Suprapubic skin (tissue), 4 donors: ENCODE results near the gene SLC2A4RG.

ENCODE experiments used
- EP300 ChIP-seq: sonication (generic); formaldehyde crosslinking; IDR thresholded peaks from one replicate; pipeline ENCODE4 v1.6.1; 2017; ENCODE audit warnings: antibody characterized with exemption
- POLR2A ChIP-seq, 2 donors: fragments of 450-650 bp; IDR thresholded peaks; one replicate each; pipeline ENCODE4 v1.6.1; 2017; ENCODE audit warnings: antibody characterized with exemption in 2 of 2, mild to moderate bottlenecking in 2 of 2, moderate library complexity in 2 of 2
- POLR2AphosphoS5 ChIP-seq, 3 donors: sonication (generic); formaldehyde crosslinking; IDR thresholded peaks; one replicate each; pipeline ENCODE4 v1.6.1; 2017; ENCODE audit warnings: antibody characterized with exemption in 3 of 3
- TF ChIP-seq, protein P1 (sequence below), 2 donors: fragments of 200-600 bp in 1 of 2; fragments of 450-650 bp in 1 of 2; sonication (generic) in 1 of 2; IDR thresholded peaks; one replicate each; pipeline ENCODE4 v1.5.1; 2016 to 2019; ENCODE audit warnings: antibody characterized with exemption in 2 of 2, mild to moderate bottlenecking in 1 of 2, moderate library complexity in 1 of 2

DNA sequence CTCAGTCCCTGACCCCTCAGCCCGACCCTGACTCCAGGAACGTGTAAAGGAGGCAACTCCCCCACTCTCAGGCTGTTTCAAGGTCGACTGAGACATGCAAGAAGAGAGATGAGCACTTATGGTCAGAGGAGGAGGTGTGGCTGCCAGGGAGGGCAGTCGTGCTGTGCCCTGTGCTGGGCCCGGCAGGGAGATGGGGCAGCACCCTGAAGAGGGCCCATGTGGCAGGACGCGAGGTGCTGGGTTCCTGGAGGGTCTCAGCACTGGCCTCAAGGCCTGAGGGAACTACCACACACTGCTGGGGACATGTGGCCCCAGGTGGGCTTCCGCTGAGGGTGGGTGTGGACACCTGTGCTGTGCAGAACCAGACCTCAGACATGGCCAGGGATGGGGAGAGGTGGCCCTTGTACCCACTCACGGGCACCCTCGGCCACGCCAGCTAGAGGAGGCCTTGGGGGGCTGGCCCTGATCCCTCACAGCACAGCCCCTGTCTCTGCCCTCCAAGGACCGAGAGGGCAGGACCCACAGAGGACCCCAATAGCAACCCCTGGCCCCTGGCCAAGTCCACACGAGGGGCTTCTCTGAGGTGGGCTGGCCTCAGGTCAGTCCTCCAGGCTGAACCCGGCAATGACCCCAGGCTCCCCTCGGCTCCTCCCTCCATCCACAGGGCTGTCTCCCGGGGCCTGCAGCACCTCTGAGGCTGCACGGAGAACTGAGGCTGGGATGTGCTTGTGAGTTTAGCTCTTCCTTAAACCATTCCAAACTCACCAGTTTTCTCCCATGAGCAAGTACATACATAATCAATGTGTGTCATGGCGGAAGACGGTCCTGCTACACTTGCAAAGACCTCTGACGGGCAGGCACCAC, 8.7 kb downstream of the SLC2A4RG start:
- TF ChIP-seq, protein P1, sequence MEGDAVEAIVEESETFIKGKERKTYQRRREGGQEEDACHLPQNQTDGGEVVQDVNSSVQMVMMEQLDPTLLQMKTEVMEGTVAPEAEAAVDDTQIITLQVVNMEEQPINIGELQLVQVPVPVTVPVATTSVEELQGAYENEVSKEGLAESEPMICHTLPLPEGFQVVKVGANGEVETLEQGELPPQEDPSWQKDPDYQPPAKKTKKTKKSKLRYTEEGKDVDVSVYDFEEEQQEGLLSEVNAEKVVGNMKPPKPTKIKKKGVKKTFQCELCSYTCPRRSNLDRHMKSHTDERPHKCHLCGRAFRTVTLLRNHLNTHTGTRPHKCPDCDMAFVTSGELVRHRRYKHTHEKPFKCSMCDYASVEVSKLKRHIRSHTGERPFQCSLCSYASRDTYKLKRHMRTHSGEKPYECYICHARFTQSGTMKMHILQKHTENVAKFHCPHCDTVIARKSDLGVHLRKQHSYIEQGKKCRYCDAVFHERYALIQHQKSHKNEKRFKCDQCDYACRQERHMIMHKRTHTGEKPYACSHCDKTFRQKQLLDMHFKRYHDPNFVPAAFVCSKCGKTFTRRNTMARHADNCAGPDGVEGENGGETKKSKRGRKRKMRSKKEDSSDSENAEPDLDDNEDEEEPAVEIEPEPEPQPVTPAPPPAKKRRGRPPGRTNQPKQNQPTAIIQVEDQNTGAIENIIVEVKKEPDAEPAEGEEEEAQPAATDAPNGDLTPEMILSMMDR (IDR thresholded peaks at IDR 0.05), result no peak
- TF ChIP-seq POLR2A (IDR thresholded peaks at IDR 0.05) (no peak), POLR2AphosphoS5 (IDR thresholded peaks at IDR 0.05) (no peak), EP300 (no peak)
